Dendritic cell treated with granulocyte-macrophage colony-stimulating factor and Interleukin-4, amounts not matched to agents 40 ng/mL and 50 ng/mL, for 4 days (primary cell): Measurements from ENCODE around the gene MMP28.

Experiments
- H3K27ac Mint-ChIP-seq: one replicate; pipeline ENCODE4 v1.8.0; 2022; ENCODE audit warnings: mild to moderate bottlenecking, mixed read lengths
- H3K27me3 Mint-ChIP-seq: one replicate; pipeline ENCODE4 v1.8.0; 2022; ENCODE audit warnings: mild to moderate bottlenecking, mixed read lengths
- H3K36me3 Mint-ChIP-seq: one replicate; pipeline ENCODE4 v1.8.0; 2022; ENCODE audit warnings: low read depth, mixed read lengths
- H3K4me1 Mint-ChIP-seq: one replicate; pipeline ENCODE4 v1.8.0; 2022; ENCODE audit warnings: low read depth, mixed read lengths
- H3K4me3 Mint-ChIP-seq: one replicate; pipeline ENCODE4 v1.8.0; 2022; ENCODE audit warnings: mild to moderate bottlenecking, moderate library complexity, mixed read lengths
- H3K9me3 Mint-ChIP-seq: one replicate; pipeline ENCODE4 v1.8.0; 2022; ENCODE audit warnings: mixed read lengths
- intact Hi-C: fragments of 100-400 bp; cut with micrococcal nuclease; formaldehyde crosslinking; loops from one replicate; pipeline ENCODE4 v1.15.0; 2022

MMP28 gene

GRCh38 chr17:35791681-35792350 lies 3.6 kb downstream of the MMP28 start:
- Mint-ChIP-seq H3K27me3 (peaks cover 68% of the 10 kb centered on the region), H3K4me3 (no peak overlapping the region), H3K36me3 (no peaks in the 10 kb centered on the region), H3K4me1 (peaks cover 22% of the 10 kb centered on the region), H3K27ac (no peak overlapping the region), H3K9me3 (no peaks in the 10 kb centered on the region)
- intact Hi-C loops = no loop called here

GRCh38 chr17:35790841-35791240 lies 4.6 kb downstream of the MMP28 start:
- peaks cover 18% of the 10 kb centered on the region for H3K4me1 Mint-ChIP-seq
- no peak overlapping the region for H3K27ac Mint-ChIP-seq
- H3K9me3 Mint-ChIP-seq = no peaks in the 10 kb centered on the region
- peaks cover 59% of the 10 kb centered on the region for H3K27me3 Mint-ChIP-seq
- H3K36me3 Mint-ChIP-seq = no peaks in the 10 kb centered on the region
- intact Hi-C loops = no loop called here
- no peak overlapping the region for H3K4me3 Mint-ChIP-seq

GRCh38 chr17:35788477-35789368 lies 6.7 kb downstream of the MMP28 start:
- H3K27ac Mint-ChIP-seq = no peak overlapping the region

GRCh38 chr17:35786941-35787432 lies 8.5 kb downstream of the MMP28 start:
- Mint-ChIP-seq H3K36me3 (no peaks in the 10 kb centered on the region), H3K4me1 (peaks cover 6% of the 10 kb centered on the region), H3K4me3 (no peak overlapping the region), H3K9me3 (no peaks in the 10 kb centered on the region), H3K27me3 (peaks cover 29% of the 10 kb centered on the region), H3K27ac (no peak overlapping the region)
- intact Hi-C loops = no loop called here

More at GRCh38 chr17:35788477-35789368, 6.7 kb downstream of the MMP28 start:
- Mint-ChIP-seq H3K27me3 (peaks cover 40% of the 10 kb centered on the region), H3K4me1 (peaks cover 6% of the 10 kb centered on the region), H3K4me3 (no peak overlapping the region), H3K9me3 (no peaks in the 10 kb centered on the region), H3K36me3 (no peaks in the 10 kb centered on the region)
- intact Hi-C loops = no loop called here

GRCh38 chr17:35784895-35785294 lies 10.5 kb downstream of the MMP28 start:
- Mint-ChIP-seq H3K27me3 (peaks cover 33% of the 10 kb centered on the region), H3K9me3 (no peaks in the 10 kb centered on the region), H3K4me3 (no peak overlapping the region), H3K36me3 (no peaks in the 10 kb centered on the region), H3K4me1 (peaks cover 6% of the 10 kb centered on the region), H3K27ac (no peak overlapping the region)
- intact Hi-C loops = no loop called here

GRCh38 chr17:35780950-35781349 lies 14.5 kb downstream of the MMP28 start:
- peaks cover 24% of the 10 kb centered on the region for H3K27me3 Mint-ChIP-seq
- intact Hi-C loops = no loop called here
- H3K9me3 Mint-ChIP-seq = no peaks in the 10 kb centered on the region

GRCh38 chr17:35778641-35779196 lies 16.7 kb downstream of the MMP28 start:
- H3K27me3 Mint-ChIP-seq = peaks cover 36% of the 10 kb centered on the region
- H3K9me3 Mint-ChIP-seq = no peaks in the 10 kb centered on the region
- intact Hi-C loops = no loop called here
- H3K36me3 Mint-ChIP-seq = no peaks in the 10 kb centered on the region
- peaks cover 24% of the 10 kb centered on the region for H3K4me1 Mint-ChIP-seq
- H3K27ac Mint-ChIP-seq = no peak overlapping the region
- H3K4me3 Mint-ChIP-seq = no peak overlapping the region

More at GRCh38 chr17:35780950-35781349, 14.5 kb downstream of the MMP28 start:
- Mint-ChIP-seq H3K36me3 (no peaks in the 10 kb centered on the region), H3K4me1 (peaks cover 19% of the 10 kb centered on the region), H3K27ac (no peak overlapping the region), H3K4me3 (no peak overlapping the region)

- Mint-ChIP-seq H3K4me3 (no peak overlapping the region), H3K4me1 (peaks cover 24% of the 10 kb centered on the region), H3K27ac (no peak overlapping the region), H3K9me3 (no peaks in the 10 kb centered on the region), H3K36me3 (no peaks in the 10 kb centered on the region), H3K27me3 (peaks cover 38% of the 10 kb centered on the region)
- intact Hi-C loops = no loop called here
These were observed 19.9 kb downstream of the MMP28 start for GRCh38 chr17:35775583-35775982.

GRCh38 chr17:35775039-35775438 lies 20.4 kb downstream of the MMP28 start:
- intact Hi-C loops = no loop called here
- Mint-ChIP-seq H3K27ac (no peak overlapping the region), H3K9me3 (no peaks in the 10 kb centered on the region), H3K36me3 (no peaks in the 10 kb centered on the region), H3K4me3 (no peak overlapping the region), H3K4me1 (peaks cover 24% of the 10 kb centered on the region), H3K27me3 (peaks cover 36% of the 10 kb centered on the region)

GRCh38 chr17:35774499-35774898 lies 20.9 kb downstream of the MMP28 start:
- intact Hi-C loops = no loop called here
- Mint-ChIP-seq H3K4me1 (peaks cover 24% of the 10 kb centered on the region), H3K4me3 (no peak overlapping the region), H3K27me3 (peaks cover 36% of the 10 kb centered on the region), H3K27ac (no peak overlapping the region), H3K9me3 (no peaks in the 10 kb centered on the region), H3K36me3 (no peaks in the 10 kb centered on the region)

GRCh38 chr17:35773679-35774425 lies 21.6 kb downstream of the MMP28 start:
- Mint-ChIP-seq H3K27ac (no peak overlapping the region), H3K27me3 (peaks cover 35% of the 10 kb centered on the region), H3K36me3 (no peaks in the 10 kb centered on the region), H3K4me3 (no peak overlapping the region), H3K4me1 (peaks cover 24% of the 10 kb centered on the region), H3K9me3 (no peaks in the 10 kb centered on the region)
- intact Hi-C loops = no loop called here

GRCh38 chr17:35773129-35773528 lies 22.3 kb downstream of the MMP28 start:
- no peak overlapping the region for H3K4me3 Mint-ChIP-seq
- no peaks in the 10 kb centered on the region for H3K9me3 Mint-ChIP-seq
- H3K27me3 Mint-ChIP-seq = peaks cover 32% of the 10 kb centered on the region
- no peaks in the 10 kb centered on the region for H3K36me3 Mint-ChIP-seq
- peaks cover 22% of the 10 kb centered on the region for H3K4me1 Mint-ChIP-seq
- no peak overlapping the region for H3K27ac Mint-ChIP-seq
- intact Hi-C loops = no loop called here

GRCh38 chr17:35769895-35770486 lies 25.4 kb downstream of the MMP28 start:
- peaks cover 45% of the 10 kb centered on the region for H3K27me3 Mint-ChIP-seq
- no peak overlapping the region for H3K4me3 Mint-ChIP-seq
- H3K27ac Mint-ChIP-seq = no peak overlapping the region
- intact Hi-C loops = no loop called here
- no peaks in the 10 kb centered on the region for H3K9me3 Mint-ChIP-seq
- peaks cover under 1% of the 10 kb centered on the region for H3K4me1 Mint-ChIP-seq
- H3K36me3 Mint-ChIP-seq = no peaks in the 10 kb centered on the region
